ENCODE measurements around the gene TSPAN18.

The TSPAN18 gene

DNA sequence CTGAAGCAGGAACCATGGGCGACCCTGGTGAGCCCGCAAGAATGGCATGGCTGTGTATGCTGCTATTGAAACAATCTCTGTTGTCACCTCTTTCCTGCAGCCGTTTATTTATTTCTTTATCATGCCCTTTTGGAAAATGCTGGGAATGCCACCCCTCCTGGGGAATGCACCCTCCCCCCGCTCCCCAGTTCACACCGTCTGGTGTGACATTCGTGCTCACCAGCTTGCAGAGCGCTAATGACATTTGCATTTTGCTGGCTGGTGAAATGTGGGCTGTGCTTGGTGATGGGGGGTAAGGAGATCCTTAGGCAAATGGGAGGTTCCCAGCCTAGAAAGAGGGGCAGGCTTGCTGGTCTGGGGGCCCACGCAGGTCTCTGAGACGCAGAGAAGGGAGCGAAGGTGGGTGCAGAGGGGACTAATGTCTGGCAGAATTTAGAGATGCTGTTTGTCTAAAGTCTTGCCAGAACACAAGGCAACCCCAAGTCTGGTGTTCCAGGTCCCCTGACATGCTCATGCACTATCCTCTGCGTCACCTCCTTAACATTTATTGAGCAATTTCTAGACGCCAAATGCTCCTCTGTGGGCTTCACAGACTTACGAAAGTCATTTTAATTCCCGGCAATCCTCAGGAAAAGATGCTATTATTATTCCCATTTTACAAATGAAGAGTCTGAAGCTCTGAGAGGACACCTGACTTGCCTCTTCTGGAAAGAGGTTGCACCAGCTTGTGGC lies 132.2 kb downstream of the TSPAN18 start:
- H3K4me1 ChIP-seq (ENCODE audit: low read length): peaks cover 20% of the 10 kb centered on the region
- H4K20me1 ChIP-seq (ENCODE audit: insufficient read depth, low read length): no peaks in the 10 kb centered on the region
- DNase-seq: no peak
- no peaks in the 10 kb centered on the region for H3K9me3 ChIP-seq (replicated peaks; ENCODE audit: insufficient read depth, low read length)
- no peak overlapping the region for H3K27ac ChIP-seq (ENCODE audit: low read length)
- H2AFZ ChIP-seq (ENCODE audit: low read length): no peak overlapping the region
- H3K4me2 ChIP-seq (ENCODE audit: low read depth, low read length): no peak overlapping the region
- H3K79me2 ChIP-seq (ENCODE audit: low read length): no peaks in the 10 kb centered on the region
- H3K9me2 ChIP-seq (replicated peaks; ENCODE audit: insufficient read depth, low read length): no peaks in the 10 kb centered on the region
- no peak overlapping the region for H3K4me3 ChIP-seq (ENCODE audit: low read length)
- H3F3A ChIP-seq (ENCODE audit: insufficient read depth, low read length): peaks cover 11% of the 10 kb centered on the region
- TF ChIP-seq EZH2phosphoT487 (IDR thresholded peaks at IDR 0.05; ENCODE audit: low read length) (no peak), EZH2 (optimal IDR thresholded peaks at IDR 0.05; ENCODE audit: low read depth, low read length) (no peak)
- TF ChIP-seq, protein P1, sequence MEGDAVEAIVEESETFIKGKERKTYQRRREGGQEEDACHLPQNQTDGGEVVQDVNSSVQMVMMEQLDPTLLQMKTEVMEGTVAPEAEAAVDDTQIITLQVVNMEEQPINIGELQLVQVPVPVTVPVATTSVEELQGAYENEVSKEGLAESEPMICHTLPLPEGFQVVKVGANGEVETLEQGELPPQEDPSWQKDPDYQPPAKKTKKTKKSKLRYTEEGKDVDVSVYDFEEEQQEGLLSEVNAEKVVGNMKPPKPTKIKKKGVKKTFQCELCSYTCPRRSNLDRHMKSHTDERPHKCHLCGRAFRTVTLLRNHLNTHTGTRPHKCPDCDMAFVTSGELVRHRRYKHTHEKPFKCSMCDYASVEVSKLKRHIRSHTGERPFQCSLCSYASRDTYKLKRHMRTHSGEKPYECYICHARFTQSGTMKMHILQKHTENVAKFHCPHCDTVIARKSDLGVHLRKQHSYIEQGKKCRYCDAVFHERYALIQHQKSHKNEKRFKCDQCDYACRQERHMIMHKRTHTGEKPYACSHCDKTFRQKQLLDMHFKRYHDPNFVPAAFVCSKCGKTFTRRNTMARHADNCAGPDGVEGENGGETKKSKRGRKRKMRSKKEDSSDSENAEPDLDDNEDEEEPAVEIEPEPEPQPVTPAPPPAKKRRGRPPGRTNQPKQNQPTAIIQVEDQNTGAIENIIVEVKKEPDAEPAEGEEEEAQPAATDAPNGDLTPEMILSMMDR (IDR thresholded peaks at IDR 0.05; ENCODE audit: low read length): no peak
- H3K9ac ChIP-seq (ENCODE audit: low read length): no peak overlapping the region
- 0 out of 2 replicates have a peak, but pooled peaks cover 5% of the 10 kb centered on the region for H3K27me3 ChIP-seq (replicated peaks; ENCODE audit: insufficient read depth, low read length)
- no peaks in the 10 kb centered on the region for H3K36me3 ChIP-seq (replicated peaks; ENCODE audit: insufficient read depth, low read length)

DNA sequence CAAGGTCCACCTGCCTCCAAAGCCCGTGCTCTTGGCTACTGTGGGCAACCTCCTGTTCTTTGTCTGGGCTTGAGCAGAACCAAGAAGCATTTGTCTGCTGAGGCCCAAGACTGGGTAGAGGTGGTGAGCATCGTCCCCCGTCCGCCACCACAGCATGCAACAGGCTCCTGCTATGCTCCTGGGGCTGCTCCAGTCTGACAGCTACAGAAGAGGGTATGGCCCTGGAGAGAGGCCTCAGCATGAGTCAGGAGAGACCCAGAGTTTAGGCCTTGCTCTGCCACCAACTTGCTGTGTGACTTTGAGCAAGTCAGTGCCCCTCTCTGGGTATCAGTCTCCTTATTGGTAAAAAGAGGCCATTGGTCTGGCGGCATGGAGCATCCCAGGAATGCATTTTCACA lies 132.8 kb downstream of the TSPAN18 start:
- Histone ChIP-seq H3K36me3 (replicated peaks; ENCODE audit: insufficient read depth, low read length) (no peaks in the 10 kb centered on the region), H3K4me1 (ENCODE audit: low read length) (peaks cover 20% of the 10 kb centered on the region), H4K20me1 (ENCODE audit: insufficient read depth, low read length) (no peaks in the 10 kb centered on the region), H3K27ac (ENCODE audit: low read length) (no peak overlapping the region), H3K9me2 (replicated peaks; ENCODE audit: insufficient read depth, low read length) (no peaks in the 10 kb centered on the region), H3K4me2 (ENCODE audit: low read depth, low read length) (no peak overlapping the region), H3K79me2 (ENCODE audit: low read length) (no peaks in the 10 kb centered on the region), H2AFZ (ENCODE audit: low read length) (no peak overlapping the region), H3F3A (ENCODE audit: insufficient read depth, low read length) (peaks cover 11% of the 10 kb centered on the region), H3K9me3 (replicated peaks; ENCODE audit: insufficient read depth, low read length) (no peaks in the 10 kb centered on the region), H3K27me3 (replicated peaks; ENCODE audit: insufficient read depth, low read length) (0 out of 2 replicates have a peak, but pooled peaks cover 5% of the 10 kb centered on the region), H3K4me3 (ENCODE audit: low read length) (no peak overlapping the region), H3K9ac (ENCODE audit: low read length) (no peak overlapping the region)
- TF ChIP-seq EZH2phosphoT487 (IDR thresholded peaks at IDR 0.05; ENCODE audit: low read length): no peak
- TF ChIP-seq, protein P1 (IDR thresholded peaks at IDR 0.05; ENCODE audit: low read length): no peak
- TF ChIP-seq EZH2 (optimal IDR thresholded peaks at IDR 0.05; ENCODE audit: low read depth, low read length): no peak
- DNase-seq: no peak

- H3K27me3 ChIP-seq (replicated peaks; ENCODE audit: insufficient read depth, low read length): 0 out of 2 replicates have a peak, but pooled peaks cover 5% of the 10 kb centered on the region
- H3K27ac ChIP-seq (ENCODE audit: low read length): no peak overlapping the region
- H3K9me3 ChIP-seq (replicated peaks; ENCODE audit: insufficient read depth, low read length): no peaks in the 10 kb centered on the region
- no peak overlapping the region for H2AFZ ChIP-seq (ENCODE audit: low read length)
- H3K4me3 ChIP-seq (ENCODE audit: low read length): no peak overlapping the region
- H3K9me2 ChIP-seq (replicated peaks; ENCODE audit: insufficient read depth, low read length): no peaks in the 10 kb centered on the region
- peaks cover 20% of the 10 kb centered on the region for H3K4me1 ChIP-seq (ENCODE audit: low read length)
- no peak overlapping the region for H3K9ac ChIP-seq (ENCODE audit: low read length)
- peaks cover 11% of the 10 kb centered on the region for H3F3A ChIP-seq (ENCODE audit: insufficient read depth, low read length)
- DNase-seq: no peak
- H4K20me1 ChIP-seq (ENCODE audit: insufficient read depth, low read length): no peaks in the 10 kb centered on the region
- no peak for TF ChIP-seq EZH2phosphoT487 (IDR thresholded peaks at IDR 0.05; ENCODE audit: low read length)
- H3K36me3 ChIP-seq (replicated peaks; ENCODE audit: insufficient read depth, low read length): no peaks in the 10 kb centered on the region
- no peak overlapping the region for H3K4me2 ChIP-seq (ENCODE audit: low read depth, low read length)
- no peaks in the 10 kb centered on the region for H3K79me2 ChIP-seq (ENCODE audit: low read length)
These were observed 133.6 kb downstream of the TSPAN18 start for GRCh38 chr11:44860346-44860745.
